Ishikawa (cell line): ENCODE results near the gene QSOX2.

ENCODE experiments used
- CEBPB ChIP-seq: IDR thresholded peaks from 2 replicates; pipeline ENCODE4 v1.6.1; 2012
- CREB1 ChIP-seq: IDR thresholded peaks from 2 replicates; pipeline ENCODE4 v1.6.1; 2012; ENCODE audit warnings: low read depth
- EP300 ChIP-seq: IDR thresholded peaks from 2 replicates; pipeline ENCODE4 v1.6.1; 2012; ENCODE audit warnings: borderline replicate concordance
- NFIC ChIP-seq: IDR thresholded peaks from 2 replicates; pipeline ENCODE4 v1.6.1; 2012
- RAD21 ChIP-seq: IDR thresholded peaks from 2 replicates; pipeline ENCODE4 v1.6.1; 2012; ENCODE audit warnings: low read depth
- TCF12 ChIP-seq: IDR thresholded peaks from 2 replicates; pipeline ENCODE4 v1.6.1; 2012; ENCODE audit warnings: low read depth
- TEAD4 ChIP-seq: IDR thresholded peaks from 2 replicates; pipeline ENCODE4 v1.6.1; 2012
- ZBTB7A ChIP-seq: IDR thresholded peaks from 2 replicates; pipeline ENCODE4 v1.6.1; 2012; ENCODE audit warnings: low read depth
- TF ChIP-seq, protein P1 (sequence below): IDR thresholded peaks from 2 replicates; pipeline ENCODE4 v1.6.1; 2012

DNA sequence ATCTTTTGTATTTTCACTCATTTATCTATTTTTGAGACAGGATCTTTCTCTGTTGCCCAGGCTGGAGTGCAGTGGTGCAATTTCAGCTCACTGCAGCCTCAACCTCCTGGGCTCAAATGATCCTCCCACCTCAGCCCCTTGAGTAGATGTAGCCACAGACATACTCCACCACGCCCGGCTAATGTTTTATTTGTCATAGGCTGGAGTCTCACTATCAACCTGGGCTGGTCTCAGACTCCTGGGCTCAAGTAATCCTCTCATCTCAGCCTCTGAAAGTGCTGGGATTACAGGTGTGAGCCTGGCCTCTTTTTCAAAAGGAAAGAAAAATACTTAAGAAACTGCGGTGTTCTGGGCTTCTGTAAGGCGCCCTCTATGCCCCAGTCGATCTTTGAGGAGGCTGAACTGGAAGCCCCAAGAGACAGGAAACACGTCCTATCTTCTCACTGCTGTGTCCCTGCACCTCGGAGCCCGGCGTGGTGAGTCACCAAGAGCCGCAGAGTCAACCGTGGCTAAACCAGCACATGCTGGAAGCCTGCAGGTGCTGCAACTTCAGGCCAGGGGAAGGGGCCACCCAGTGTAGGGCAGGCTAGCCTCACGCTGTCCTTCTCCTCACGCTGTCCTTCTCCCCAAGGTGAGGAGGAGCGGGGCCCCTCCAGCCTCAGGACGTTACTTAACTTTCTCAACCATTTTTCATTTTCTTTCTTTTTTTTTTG, 25.4 kb downstream of the QSOX2 start:
- TF ChIP-seq EP300 (no peak), TCF12 (no peak), RAD21 (no peak), CEBPB (no peak), NFIC (no peak), CREB1 (no peak), ZBTB7A (no peak), TEAD4 (no peak)
- TF ChIP-seq, protein P1, sequence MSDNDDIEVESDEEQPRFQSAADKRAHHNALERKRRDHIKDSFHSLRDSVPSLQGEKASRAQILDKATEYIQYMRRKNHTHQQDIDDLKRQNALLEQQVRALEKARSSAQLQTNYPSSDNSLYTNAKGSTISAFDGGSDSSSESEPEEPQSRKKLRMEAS: no peak
